NCI-H2196 treated with DMSO at 0.1 percent for 48 hours (cell line): ENCODE measurements around the gene FCAR.
"Not testable (repeated sequence)": the region's sequence is repeated elsewhere in the genome, so short reads cannot be mapped to it uniquely, and the experiment has no call there.

Source experiments
- DNase-seq: peaks from one replicate; lab custom pipeline; 2025; ENCODE audit not compliant: unreplicated experiment; lab: John Stamatoyannopoulos, UW

The FCAR gene

GRCh38 chr19:54893406-54893805 lies 19.4 kb downstream of the FCAR start:
- no peak for DNase-seq

GRCh38 chr19:54894106-54894505 lies 20.1 kb downstream of the FCAR start:
- not testable (repeated sequence) for DNase-seq

- no peak for DNase-seq
Measured at GRCh38 chr19:54896036-54896435, 22.0 kb downstream of the FCAR start.

GRCh38 chr19:54898685-54899084 lies 24.6 kb downstream of the FCAR start:
- DNase-seq, result not testable (repeated sequence)

- not testable (repeated sequence) for DNase-seq
Measured at GRCh38 chr19:54899646-54900045, 25.6 kb downstream of the FCAR start.

GRCh38 chr19:54901153-54901552 lies 27.1 kb downstream of the FCAR start:
- not testable (repeated sequence) for DNase-seq

- no peak for DNase-seq
Measured at GRCh38 chr19:54902061-54902460, 28.0 kb downstream of the FCAR start.

- no peak for DNase-seq
Measured at GRCh38 chr19:54903303-54903702, 29.3 kb downstream of the FCAR start.

GRCh38 chr19:54904261-54904660 lies 30.2 kb downstream of the FCAR start:
- not testable (repeated sequence) for DNase-seq

- DNase-seq, result no peak
Measured at GRCh38 chr19:54905421-54905802, 31.4 kb downstream of the FCAR start.

- DNase-seq, result no peak
Measured at GRCh38 chr19:54905803-54906511, 31.9 kb downstream of the FCAR start, which contains the start of gene NCR1. Gene NCR1 (plus strand): TSS chr19:54906148. CDS start chr19:54906188, 40 bp downstream.

GRCh38 chr19:54906819-54907218 lies 32.8 kb downstream of the FCAR start:
- DNase-seq, result no peak

- not testable (repeated sequence) for DNase-seq
Measured at GRCh38 chr19:54907899-54908298, 33.9 kb downstream of the FCAR start.

- DNase-seq, result no peak
Measured at GRCh38 chr19:54916822-54917221, 42.8 kb downstream of the FCAR start.

- DNase-seq, result no peak
Measured at GRCh38 chr19:54918499-54918898, 44.5 kb downstream of the FCAR start.

GRCh38 chr19:54919646-54920563 lies 45.9 kb downstream of the FCAR start:
- DNase-seq, result not testable (repeated sequence)

GRCh38 chr19:54921082-54921481 lies 47.0 kb downstream of the FCAR start:
- no peak for DNase-seq

GRCh38 chr19:54923276-54923675 lies 49.2 kb downstream of the FCAR start:
- no peak for DNase-seq

- no peak for DNase-seq
Measured at GRCh38 chr19:54928299-54928698, 54.3 kb downstream of the FCAR start.

GRCh38 chr19:54937926-54938325 lies 63.9 kb downstream of the FCAR start:
- no peak for DNase-seq

GRCh38 chr19:54938906-54939305 lies 64.9 kb downstream of the FCAR start:
- no peak for DNase-seq

GRCh38 chr19:54939538-54939937 lies 65.5 kb downstream of the FCAR start:
- DNase-seq, result not testable (repeated sequence)
